Left renal cortex interstitium (tissue), 4 donors: ENCODE measurements around the gene APOBEC3C. TPM values are rescaled to one million over a fixed set of nuclear protein-coding genes. Genes with fewer than 3 reads are reported as not detected.
"Not testable (repeated sequence)": the region's sequence is repeated elsewhere in the genome, so short reads cannot be mapped to it uniquely, and the experiment has no call there.

Experiments used
- DNase-seq, 4 donors: peaks; one replicate each; pipeline ENCODE4 v3.0.0-alpha.2; 2013; ENCODE audit warnings: low read depth in 4 of 4, low spot score in 2 of 4, missing footprints in 1 of 4
- polyA plus RNA-seq, 4 donors: library from polyadenylated mRNA; unstranded; fragments of 120-200 nt; gene quantifications; one replicate each; pipeline ENCODE4 v1.2.1, GENCODE V29; 2013; ENCODE audit not compliant: insufficient read length in 4 of 4

Gene APOBEC3C
- polyA plus RNA-seq, 4 donors = 9.4 to 10.7 (median 10.2) TPM

GRCh38 chr22:38981992-38982927 is 31.8 kb upstream of the APOBEC3C start, which contains the start of gene APOBEC3B:
TSS of gene APOBEC3B (plus strand) at chr22:38982347. CDS start at chr22:38982454, 107 bp downstream.
- peak; percentile 48 to 82 (median 69) for DNase-seq

- no peak for DNase-seq
Observed at GRCh38 chr22:38984224-38984623, 29.8 kb upstream of the APOBEC3C start.

- not testable (repeated sequence) for DNase-seq
Observed at GRCh38 chr22:38984784-38985757, 29.0 kb upstream of the APOBEC3C start.

GRCh38 chr22:38986629-38987028 is 27.4 kb upstream of the APOBEC3C start:
- no peak for DNase-seq

GRCh38 chr22:38987171-38987895 is 26.7 kb upstream of the APOBEC3C start:
- no peak for DNase-seq

GRCh38 chr22:38989466-38989865 is 24.6 kb upstream of the APOBEC3C start:
- DNase-seq = no peak

- DNase-seq = not testable (repeated sequence)
Observed at GRCh38 chr22:38992871-38993371, 21.1 kb upstream of the APOBEC3C start.

- no peak for DNase-seq
Observed at GRCh38 chr22:38996105-38996504, 18.0 kb upstream of the APOBEC3C start.

GRCh38 chr22:38997518-38997917 is 16.5 kb upstream of the APOBEC3C start:
- DNase-seq = no peak

GRCh38 chr22:39003165-39003638 is 10.9 kb upstream of the APOBEC3C start:
- DNase-seq = peak in 1 of 4 donors; percentile 77

- no peak for DNase-seq
Observed at GRCh38 chr22:39007177-39007576, 6.9 kb upstream of the APOBEC3C start.

GRCh38 chr22:39008271-39008850 is 5.7 kb upstream of the APOBEC3C start:
- not testable (repeated sequence) for DNase-seq

GRCh38 chr22:39010946-39011345 is 3.1 kb upstream of the APOBEC3C start:
- DNase-seq = no peak

GRCh38 chr22:39012533-39013511 is 1.2 kb upstream of the APOBEC3C start:
- no peak for DNase-seq

GRCh38 chr22:39013561-39013941 is 506 bp upstream of the APOBEC3C start:
- not testable (repeated sequence) for DNase-seq

GRCh38 chr22:39014723-39015121 is 665 bp downstream of the APOBEC3C start:
- not testable (repeated sequence) for DNase-seq

- DNase-seq = no peak
Observed at GRCh38 chr22:39016592-39016991, 2.5 kb downstream of the APOBEC3C start.

- no peak for DNase-seq
Observed at GRCh38 chr22:39017596-39018365, 3.7 kb downstream of the APOBEC3C start.
